MCF 10A (cell line): ENCODE results near the gene GABRG3. TPM values are rescaled to one million over a fixed set of nuclear protein-coding genes. Genes with fewer than 3 reads are reported as not detected.

Source experiments
- BruUV-seq: library from RNA; stranded (reverse); fragments of 400-500 nt; replicated peaks from 2 replicates; lab custom pipeline; 2021; lab: Mats Ljungman, UMichigan
- CTCF ChIA-PET: fragments of 300-600 bp; sonication (Branson Sonifier 250); formaldehyde crosslinking; extraction: SDS; loops from one replicate; lab custom pipeline; 2021; ENCODE audit warnings: antibody characterized with exemption, inconsistent platforms; lab: Yijun Ruan, JAX
- POLR2A ChIA-PET: fragments of 300-600, 350-650 bp; sonication (Branson Sonifier 250); formaldehyde crosslinking; extraction: SDS; loops from one replicate; lab custom pipeline; 2020; ENCODE audit warnings: antibody characterized with exemption, inconsistent platforms; lab: Yijun Ruan, JAX
- DNase-seq: peaks from one replicate; pipeline ENCODE4 v3.0.0-alpha.2; 2018; ENCODE audit not compliant: unreplicated experiment
- H3K27ac Mint-ChIP-seq: one replicate; pipeline ENCODE4 v1.8.0; 2022; ENCODE audit warnings: mild to moderate bottlenecking, low read depth, mixed read lengths; ENCODE audit not compliant: unreplicated experiment
- H3K27me3 Mint-ChIP-seq: one replicate; pipeline ENCODE4 v1.8.0; 2022; ENCODE audit warnings: mixed read lengths; ENCODE audit not compliant: insufficient read depth, unreplicated experiment
- H3K36me3 Mint-ChIP-seq: one replicate; pipeline ENCODE4 v1.8.0; 2022; ENCODE audit warnings: mild to moderate bottlenecking, moderate library complexity, mixed read lengths; ENCODE audit not compliant: insufficient read depth, unreplicated experiment
- H3K4me1 Mint-ChIP-seq: one replicate; pipeline ENCODE4 v1.8.0; 2022; ENCODE audit warnings: mixed read lengths; ENCODE audit not compliant: insufficient read depth, unreplicated experiment
- H3K4me3 Mint-ChIP-seq: one replicate; pipeline ENCODE4 v1.8.0; 2022; ENCODE audit warnings: mild to moderate bottlenecking, moderate library complexity, mixed read lengths; ENCODE audit not compliant: unreplicated experiment
- H3K9me3 Mint-ChIP-seq: one replicate; pipeline ENCODE4 v1.8.0; 2022; ENCODE audit warnings: mixed read lengths; ENCODE audit not compliant: unreplicated experiment
- intact Hi-C: fragments of 100-400 bp; cut with micrococcal nuclease; formaldehyde crosslinking; loops from 2 replicates; pipeline ENCODE4 v1.14.1; 2022
- total RNA-seq: library from RNA; stranded (reverse); gene quantifications from 2 replicates; pipeline ENCODE4 v1.2.3, GENCODE V29; 2022
- TF ChIP-seq, protein P1 (sequence below): fragments of 200-600 bp; IDR thresholded peaks from one replicate; pipeline ENCODE4 v1.8.0; 2022; ENCODE audit warnings: antibody characterized with exemption, mild to moderate bottlenecking; ENCODE audit not compliant: unreplicated experiment

Gene GABRG3
- total RNA-seq, 1 experiment from 2014 or later: not detected

DNA sequence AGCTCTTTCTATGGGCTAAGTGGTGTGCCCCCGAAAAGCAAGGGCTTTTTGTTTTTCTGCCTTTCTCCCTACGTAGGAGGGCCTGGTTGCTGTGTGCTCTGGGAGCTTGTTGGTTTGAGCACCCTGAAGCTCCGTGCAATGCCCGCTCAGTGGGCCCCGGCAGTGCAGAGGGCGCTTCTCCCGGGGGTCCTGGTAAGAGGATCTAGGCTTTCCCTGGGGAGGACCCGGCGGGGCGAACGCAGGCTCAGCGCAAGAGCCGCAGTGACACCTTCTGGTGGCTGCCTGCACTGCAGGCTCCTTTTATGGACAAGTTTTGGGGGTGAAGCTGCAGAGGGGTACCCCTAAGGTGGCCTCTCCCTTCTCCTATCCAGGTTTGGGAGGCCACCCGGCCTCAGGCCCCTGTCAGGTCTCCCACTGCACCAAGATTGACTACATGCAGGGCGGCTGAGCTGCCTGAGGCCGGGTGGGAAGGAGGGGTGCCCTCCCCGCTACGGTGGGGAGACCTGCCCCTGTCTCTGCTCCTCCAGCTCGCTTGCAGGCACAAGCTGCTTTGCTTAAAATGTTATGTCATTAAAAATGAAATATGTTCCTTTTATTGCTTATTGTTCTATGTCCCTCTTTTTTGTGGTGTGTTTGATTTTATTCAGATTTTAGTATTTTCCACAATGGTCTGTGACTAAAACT lies 387.9 kb downstream of the GABRG3 start:
- no peak for DNase-seq
- Mint-ChIP-seq H3K4me1 (no peaks in the 10 kb centered on the region), H3K27ac (no peak overlapping the region), H3K9me3 (peaks cover 27% of the 10 kb centered on the region), H3K36me3 (peaks cover 5% of the 10 kb centered on the region), H3K27me3 (no peaks in the 10 kb centered on the region), H3K4me3 (no peak overlapping the region)
- intact Hi-C loops: no loop called here
- TF ChIP-seq, protein P1, sequence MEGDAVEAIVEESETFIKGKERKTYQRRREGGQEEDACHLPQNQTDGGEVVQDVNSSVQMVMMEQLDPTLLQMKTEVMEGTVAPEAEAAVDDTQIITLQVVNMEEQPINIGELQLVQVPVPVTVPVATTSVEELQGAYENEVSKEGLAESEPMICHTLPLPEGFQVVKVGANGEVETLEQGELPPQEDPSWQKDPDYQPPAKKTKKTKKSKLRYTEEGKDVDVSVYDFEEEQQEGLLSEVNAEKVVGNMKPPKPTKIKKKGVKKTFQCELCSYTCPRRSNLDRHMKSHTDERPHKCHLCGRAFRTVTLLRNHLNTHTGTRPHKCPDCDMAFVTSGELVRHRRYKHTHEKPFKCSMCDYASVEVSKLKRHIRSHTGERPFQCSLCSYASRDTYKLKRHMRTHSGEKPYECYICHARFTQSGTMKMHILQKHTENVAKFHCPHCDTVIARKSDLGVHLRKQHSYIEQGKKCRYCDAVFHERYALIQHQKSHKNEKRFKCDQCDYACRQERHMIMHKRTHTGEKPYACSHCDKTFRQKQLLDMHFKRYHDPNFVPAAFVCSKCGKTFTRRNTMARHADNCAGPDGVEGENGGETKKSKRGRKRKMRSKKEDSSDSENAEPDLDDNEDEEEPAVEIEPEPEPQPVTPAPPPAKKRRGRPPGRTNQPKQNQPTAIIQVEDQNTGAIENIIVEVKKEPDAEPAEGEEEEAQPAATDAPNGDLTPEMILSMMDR: no peak
- no TSS peak for BruUV-seq
- ChIA-PET POLR2A (no interaction called here), CTCF (no interaction called here)

DNA sequence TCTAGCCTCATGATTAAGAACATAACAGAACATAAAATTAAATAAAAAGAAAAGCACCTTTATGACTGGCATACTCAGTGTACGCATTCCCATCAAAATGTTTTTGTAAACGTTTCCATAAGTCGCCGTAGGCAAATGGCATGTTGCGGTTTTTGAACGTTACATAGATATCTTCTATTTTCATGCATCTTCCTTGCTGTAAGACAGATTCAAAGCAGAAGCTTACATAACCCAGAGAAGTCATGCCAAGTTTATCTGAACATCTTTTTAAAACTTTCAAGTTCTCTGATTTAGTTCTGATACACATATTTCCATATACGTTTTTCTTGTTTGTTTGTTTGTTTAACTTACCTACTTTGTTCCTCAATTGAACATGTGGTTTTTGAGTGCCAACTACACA lies 388.6 kb downstream of the GABRG3 start:
- H3K4me1 Mint-ChIP-seq: no peaks in the 10 kb centered on the region
- H3K36me3 Mint-ChIP-seq: peaks cover 5% of the 10 kb centered on the region
- ChIA-PET CTCF (no interaction called here), POLR2A (no interaction called here)
- intact Hi-C loops: no loop called here
- H3K27ac Mint-ChIP-seq: no peak overlapping the region
- no peak for DNase-seq
- no peak overlapping the region for H3K4me3 Mint-ChIP-seq
- H3K9me3 Mint-ChIP-seq: peaks cover 27% of the 10 kb centered on the region
- no peaks in the 10 kb centered on the region for H3K27me3 Mint-ChIP-seq
- TF ChIP-seq, protein P1: no peak
- BruUV-seq: no TSS peak

DNA sequence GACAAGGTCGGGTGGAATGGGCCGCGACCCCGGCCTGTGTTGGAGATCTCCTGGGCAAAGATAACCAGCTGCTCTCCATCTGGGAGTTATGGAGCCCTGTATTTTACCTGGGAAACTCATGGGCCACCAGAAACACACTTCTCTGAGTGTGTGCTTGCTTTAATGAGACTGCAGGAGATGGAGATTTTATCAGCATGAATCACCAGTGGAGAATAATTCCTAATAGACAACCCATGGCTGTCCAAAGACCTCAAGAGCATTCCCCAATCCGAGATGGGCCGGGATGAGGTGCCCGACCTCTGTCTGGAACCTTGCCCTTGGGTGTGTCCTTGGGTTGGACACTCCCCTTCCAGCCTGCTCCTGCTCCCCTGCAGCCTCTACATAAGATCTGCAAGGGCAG lies 389.3 kb downstream of the GABRG3 start:
- Mint-ChIP-seq H3K9me3 (peaks cover 32% of the 10 kb centered on the region), H3K4me1 (no peaks in the 10 kb centered on the region), H3K36me3 (peaks cover 5% of the 10 kb centered on the region), H3K27me3 (no peaks in the 10 kb centered on the region), H3K27ac (no peak overlapping the region), H3K4me3 (no peak overlapping the region)
- ChIA-PET POLR2A (no interaction called here), CTCF (interaction anchor here (0.7 to 1.0 kb wide), 2 partner anchors 23 to 619 kb away, joined by 3 read pairs; no protein-coding TSS in a partner anchor)
- no peak for DNase-seq
- BruUV-seq: no TSS peak
- TF ChIP-seq, protein P1: no peak
- intact Hi-C loops: no loop called here

DNA sequence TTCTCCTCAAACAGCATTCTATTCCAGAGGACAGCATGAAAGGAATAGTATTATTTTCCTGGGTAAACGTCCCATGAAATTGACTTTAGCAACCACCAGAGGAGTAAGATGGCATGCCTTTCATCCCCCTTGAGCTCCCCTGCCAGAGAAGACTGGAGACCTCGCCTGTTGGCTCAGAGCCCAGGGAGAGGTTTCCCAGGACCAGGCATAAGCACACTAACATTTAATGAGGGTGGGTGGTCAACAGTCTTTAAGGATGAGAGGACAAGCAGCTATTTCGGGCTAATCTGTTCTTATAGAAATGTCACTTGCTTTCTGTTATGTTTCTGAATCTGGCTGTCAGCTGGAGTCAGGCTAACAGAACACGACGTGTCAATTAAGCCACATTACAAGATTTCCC lies 390.5 kb downstream of the GABRG3 start:
- intact Hi-C loops: no loop called here
- H3K4me3 Mint-ChIP-seq: no peak overlapping the region
- H3K27ac Mint-ChIP-seq: no peak overlapping the region
- no TSS peak for BruUV-seq
- TF ChIP-seq, protein P1: no peak
- CTCF ChIA-PET: interaction anchor here (1.0 kb wide), 1 partner anchor 22 kb away, joined by 3 read pairs; no protein-coding TSS in a partner anchor
- H3K9me3 Mint-ChIP-seq: peaks cover 34% of the 10 kb centered on the region
- POLR2A ChIA-PET: no interaction called here
- H3K27me3 Mint-ChIP-seq: no peaks in the 10 kb centered on the region
- no peak for DNase-seq
- no peaks in the 10 kb centered on the region for H3K4me1 Mint-ChIP-seq
- H3K36me3 Mint-ChIP-seq: peaks cover 5% of the 10 kb centered on the region
